Measurements from ENCODE around the gene RNF125. TPM values are rescaled to one million over a fixed set of nuclear protein-coding genes. Genes with fewer than 3 reads are reported as not detected.

Gene RNF125
- total RNA-seq, 3 donors from 2014 or later, result 7.5 to 18.7 (median 8.9) TPM

GRCh38 chr18:32067375-32068167, 48.9 kb downstream of the RNF125 start:
- intact Hi-C loops (cut with DNase I, micrococcal nuclease), result no loop called here
- ATAC-seq, result peak; percentile 92
- TF ChIP-seq CTCF (IDR thresholded peaks at IDR 0.05), result no peak
- no peak overlapping the region for H3K4me3 ChIP-seq
- H3K9me3 ChIP-seq, result no peaks in the 10 kb centered on the region
- H3K36me3 ChIP-seq (ENCODE audit: low read depth), result no peaks in the 10 kb centered on the region
- peaks cover 10% of the 10 kb centered on the region for H3K4me1 ChIP-seq (ENCODE audit: low read depth)
- DNase-seq, result peak in 1 of 3 donors; percentile 32

GRCh38 chr18:32072321-32072720, 53.7 kb downstream of the RNF125 start:
- intact Hi-C loops (cut with DNase I, micrococcal nuclease), result no loop called here
- Histone ChIP-seq H3K4me1 (ENCODE audit: low read depth) (peaks cover 6% of the 10 kb centered on the region), H3K4me3 (no peak overlapping the region), H3K9me3 (no peaks in the 10 kb centered on the region), H3K36me3 (ENCODE audit: low read depth) (no peaks in the 10 kb centered on the region)
- ATAC-seq (peak; percentile 56), DNase-seq (no peak)
- peak; percentile 13 for TF ChIP-seq CTCF (IDR thresholded peaks at IDR 0.05)

GRCh38 chr18:32074206-32074605, 55.6 kb downstream of the RNF125 start:
- intact Hi-C loops (cut with DNase I, micrococcal nuclease), result no loop called here
- Histone ChIP-seq H3K9me3 (no peaks in the 10 kb centered on the region), H3K4me1 (ENCODE audit: low read depth) (no peaks in the 10 kb centered on the region), H3K4me3 (no peak overlapping the region), H3K36me3 (ENCODE audit: low read depth) (no peaks in the 10 kb centered on the region)
- TF ChIP-seq CTCF (IDR thresholded peaks at IDR 0.05), result no peak
- DNase-seq, result no peak
- ATAC-seq, result no peak

- intact Hi-C loops (cut with DNase I, micrococcal nuclease), result no loop called here
- ATAC-seq, result peak; percentile 93
- Histone ChIP-seq H3K36me3 (ENCODE audit: low read depth) (no peaks in the 10 kb centered on the region), H3K4me3 (no peak overlapping the region), H3K4me1 (ENCODE audit: low read depth) (no peaks in the 10 kb centered on the region), H3K9me3 (no peaks in the 10 kb centered on the region)
- no peak for TF ChIP-seq CTCF (IDR thresholded peaks at IDR 0.05)
- no peak for DNase-seq
Measured at GRCh38 chr18:32078845-32079244, 60.2 kb downstream of the RNF125 start.

- no peaks in the 10 kb centered on the region for H3K9me3 ChIP-seq
- no peak for TF ChIP-seq CTCF (IDR thresholded peaks at IDR 0.05)
- H3K4me3 ChIP-seq, result no peak overlapping the region
- intact Hi-C loops (cut with DNase I, micrococcal nuclease), result no loop called here
- H3K4me1 ChIP-seq (ENCODE audit: low read depth), result peaks cover 10% of the 10 kb centered on the region
- no peaks in the 10 kb centered on the region for H3K36me3 ChIP-seq (ENCODE audit: low read depth)
- no peak for DNase-seq
- ATAC-seq, result no peak
Measured at GRCh38 chr18:32081881-32082280, 63.3 kb downstream of the RNF125 start.
